SK-N-SH treated with all-trans-retinoic acid at 6 μM for 48 hours (cell line): Measurements from ENCODE around the gene LRRC8A.

Experiments
- PATZ1 ChIP-seq: fragments of 250-450 bp; sonication (Bioruptor Pico); IDR thresholded peaks from 2 replicates; pipeline ENCODE4 v1.8.0; 2020; ENCODE audit warnings: mild to moderate bottlenecking, moderate library complexity, borderline replicate concordance
- SNAI2 ChIP-seq: fragments of 250-450 bp; sonication (Bioruptor Pico); IDR thresholded peaks from 2 replicates; pipeline ENCODE4 v1.5.0; 2020; ENCODE audit warnings: mild to moderate bottlenecking, moderate library complexity

GRCh38 chr9:128921881-128922763, 40.2 kb downstream of the LRRC8A start:
- no peak for TF ChIP-seq PATZ1
- no peak for TF ChIP-seq SNAI2 (CRISPR knock-in tag)
